ENCODE data around the gene PHIP. TPM values are rescaled to one million over a fixed set of nuclear protein-coding genes. Genes with fewer than 3 reads are reported as not detected.

The PHIP gene
- polyA plus RNA-seq, 3 donors: 3.2 to 10.8 (median 5.1) TPM

GRCh38 chr6:78993955-78994354 is 84.1 kb downstream of the PHIP start:
- no peak for TF ChIP-seq CTCF (IDR thresholded peaks at IDR 0.05)
- Histone ChIP-seq H4K20me1 (ENCODE audit: insufficient read depth, low read length) (peaks cover 25% of the 10 kb centered on the region), H3K36me3 (replicated peaks in 1 of 2; ENCODE audit: control insufficient read depth in 1 of 2, insufficient read depth in 2 of 2, low read length in 2 of 2) (peaks cover 95 to 98% of the 10 kb centered on the region in 2 donors), H2AFZ (ENCODE audit: insufficient read depth, low read depth, low read length, poor library complexity, severe bottlenecking) (no peak overlapping the region), H3K9me3 (replicated peaks in 1 of 2; ENCODE audit: control insufficient read depth in 1 of 2, insufficient read depth in 1 of 2, low read length in 2 of 2) (no peaks in the 10 kb centered on the region), H3K27ac (ENCODE audit: low read depth in 1 of 2, low read length in 2 of 2) (no peak overlapping the region), H3K4me2 (replicated peaks; ENCODE audit: extremely low read depth, low read length, poor library complexity, severe bottlenecking) (no peak overlapping the region), H3K9ac (ENCODE audit: insufficient read depth, low read length, poor library complexity, severe bottlenecking) (no peak overlapping the region), H3K4me3 (replicated peaks in 1 of 3; ENCODE audit: low read depth in 2 of 3, low read length in 3 of 3) (no peak overlapping the region), H3K79me2 (ENCODE audit: insufficient read depth, low read length) (no peaks in the 10 kb centered on the region), H3K27me3 (ENCODE audit: control insufficient read depth in 2 of 2, insufficient read depth in 2 of 2, low read length in 2 of 2) (no peaks in the 10 kb centered on the region), H3K4me1 (ENCODE audit: control insufficient read depth in 1 of 2, insufficient read depth in 2 of 2, low read length in 2 of 2) (no peaks in the 10 kb centered on the region)
- DNase-seq: no peak
- H3K27me3 Mint-ChIP-seq (ENCODE audit: low read depth in 3 of 3): no peaks in the 10 kb centered on the region
- H3K27ac Mint-ChIP-seq: peak overlapping the region in 1 of 7 donors; percentile 36
- no peak overlapping the region for H3K4me3 Mint-ChIP-seq
- H3K36me3 Mint-ChIP-seq: peaks cover 85 to 92% of the 10 kb centered on the region in 2 donors
- 93% methylated on average over 5 of the region's 5 CpGs for WGBS (ENCODE audit: insufficient coverage)
- H3K4me1 Mint-ChIP-seq: no peaks in the 10 kb centered on the region
- H3K9me3 Mint-ChIP-seq: peaks cover 0 to 1% (median 0%) of the 10 kb centered on the region in 7 donors
- intact Hi-C loops (cut with micrococcal nuclease): no loop called here

GRCh38 chr6:78989191-78989590 is 88.9 kb downstream of the PHIP start:
- no peak overlapping the region for H3K4me2 ChIP-seq (replicated peaks; ENCODE audit: extremely low read depth, low read length, poor library complexity, severe bottlenecking)
- Mint-ChIP-seq H3K4me3 (no peak overlapping the region), H3K27me3 (ENCODE audit: low read depth in 3 of 3) (no peaks in the 10 kb centered on the region), H3K36me3 (peaks cover 76 to 83% of the 10 kb centered on the region in 2 donors), H3K9me3 (no peaks in the 10 kb centered on the region), H3K4me1 (no peaks in the 10 kb centered on the region), H3K27ac (peak overlapping the region in 1 of 7 donors; percentile 0)
- peaks cover 16% of the 10 kb centered on the region for H4K20me1 ChIP-seq (ENCODE audit: insufficient read depth, low read length)
- H3K36me3 ChIP-seq (replicated peaks in 1 of 2; ENCODE audit: control insufficient read depth in 1 of 2, insufficient read depth in 2 of 2, low read length in 2 of 2): peaks cover 95 to 100% of the 10 kb centered on the region in 2 donors
- H3K9ac ChIP-seq (ENCODE audit: insufficient read depth, low read length, poor library complexity, severe bottlenecking): no peak overlapping the region
- no peak overlapping the region for H3K4me3 ChIP-seq (replicated peaks in 1 of 3; ENCODE audit: low read depth in 2 of 3, low read length in 3 of 3)
- no peak overlapping the region for H2AFZ ChIP-seq (ENCODE audit: insufficient read depth, low read depth, low read length, poor library complexity, severe bottlenecking)
- DNase-seq: no peak
- WGBS (ENCODE audit: insufficient coverage): no CpG with 5 or more reads among the region's 2 CpGs
- no peak overlapping the region for H3K27ac ChIP-seq (ENCODE audit: low read depth in 1 of 2, low read length in 2 of 2)
- intact Hi-C loops (cut with micrococcal nuclease): no loop called here
- H3K27me3 ChIP-seq (ENCODE audit: control insufficient read depth in 2 of 2, insufficient read depth in 2 of 2, low read length in 2 of 2): no peaks in the 10 kb centered on the region
- no peaks in the 10 kb centered on the region for H3K4me1 ChIP-seq (ENCODE audit: control insufficient read depth in 1 of 2, insufficient read depth in 2 of 2, low read length in 2 of 2)
- H3K9me3 ChIP-seq (replicated peaks in 1 of 2; ENCODE audit: control insufficient read depth in 1 of 2, insufficient read depth in 1 of 2, low read length in 2 of 2): no peaks in the 10 kb centered on the region
- H3K79me2 ChIP-seq (ENCODE audit: insufficient read depth, low read length): no peaks in the 10 kb centered on the region
- TF ChIP-seq CTCF (IDR thresholded peaks at IDR 0.05): no peak

All from CD14-positive monocyte (primary cell).